GM18870 (cell line): ENCODE data around the gene NUP210.

Experiments
- ATAC-seq: cut with Tn5 transposase; IDR thresholded peaks from one replicate; pipeline ENCODE4 v1.9.1; 2021; ENCODE audit warnings: moderate library complexity; ENCODE audit not compliant: unreplicated experiment

Gene NUP210

DNA sequence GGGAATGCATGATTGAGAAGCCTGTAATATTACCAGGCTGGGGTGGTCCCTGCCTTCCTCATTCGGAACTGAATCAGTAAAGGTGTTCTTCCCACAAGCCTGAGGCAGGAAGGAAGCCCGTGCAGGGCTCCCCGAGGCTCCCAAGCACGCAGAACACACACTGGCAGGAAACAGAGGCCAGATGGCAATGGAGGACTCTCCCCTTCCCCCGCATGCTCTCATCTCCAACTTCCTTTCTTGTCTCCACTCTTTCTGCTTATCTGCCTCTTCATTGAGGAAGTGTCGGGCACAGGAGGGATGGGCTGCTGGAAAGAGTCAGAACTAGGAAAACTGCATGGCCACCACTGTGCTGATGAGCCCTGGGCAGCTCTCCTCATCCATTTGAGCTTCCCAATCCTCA lies 123.5 kb downstream of the NUP210 start:
- ATAC-seq = no peak

DNA sequence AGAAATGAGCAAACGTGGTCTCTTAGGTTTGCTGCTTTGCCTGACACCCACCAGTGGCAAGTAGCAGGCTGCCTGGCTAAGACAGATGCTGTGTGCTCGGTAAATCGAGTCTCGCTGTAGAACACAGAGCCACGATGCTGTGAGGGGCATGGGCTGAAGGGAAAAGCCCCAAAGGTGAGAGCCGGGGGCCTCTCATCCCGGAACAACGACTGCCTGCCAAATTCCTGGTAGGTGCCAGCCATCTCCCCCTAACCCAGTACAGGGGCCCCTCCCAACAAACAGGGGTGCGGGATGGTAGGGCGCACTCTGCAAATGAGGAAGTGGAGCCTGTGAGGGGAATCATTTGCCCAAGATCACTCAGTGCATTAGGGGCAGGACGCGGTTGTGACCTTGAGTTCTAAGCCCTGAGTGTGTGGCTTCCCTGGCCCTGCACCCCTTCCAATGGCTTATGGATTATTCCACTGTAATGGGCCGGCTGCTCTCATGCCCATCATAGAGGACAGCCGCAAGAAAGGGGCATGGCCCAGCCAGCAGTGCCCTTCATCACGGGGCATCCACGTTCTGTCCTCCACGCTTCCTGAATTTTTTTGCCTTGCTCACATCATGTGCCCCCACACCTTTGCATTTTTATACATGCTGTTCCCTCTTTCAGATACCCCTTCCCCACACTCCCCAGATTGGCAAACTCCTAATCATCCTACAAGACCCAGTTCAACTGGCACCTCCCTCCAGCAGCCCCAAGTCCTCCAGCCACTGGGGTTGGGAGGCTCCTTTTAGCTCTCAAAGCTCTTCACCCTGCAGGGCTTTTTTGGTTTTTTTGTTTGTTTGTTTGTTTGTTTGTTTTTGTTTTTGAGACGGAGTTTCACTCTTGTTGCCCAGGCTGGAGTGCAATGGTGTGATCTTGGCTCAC lies 125.4 kb downstream of the NUP210 start:
- ATAC-seq = no peak

DNA sequence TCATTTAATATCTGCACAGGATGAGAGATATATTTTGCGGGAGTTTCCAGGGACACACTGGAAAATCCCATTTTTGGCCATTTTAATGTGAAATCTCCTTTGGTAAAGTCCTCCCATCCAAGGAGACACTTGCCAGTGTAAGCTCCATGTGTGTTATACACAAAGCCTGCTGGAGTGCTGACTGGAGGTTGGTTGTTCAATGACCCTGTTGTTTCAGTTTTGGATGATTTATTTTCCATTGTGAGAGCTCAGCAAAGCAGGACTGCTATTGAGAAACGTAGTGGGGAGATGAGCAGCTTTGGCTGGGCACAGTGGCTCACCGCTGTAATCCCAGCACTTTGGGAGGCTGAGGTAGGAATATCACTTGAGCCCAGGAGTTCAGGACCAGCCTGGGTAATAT lies 127.7 kb downstream of the NUP210 start:
- ATAC-seq = no peak

DNA sequence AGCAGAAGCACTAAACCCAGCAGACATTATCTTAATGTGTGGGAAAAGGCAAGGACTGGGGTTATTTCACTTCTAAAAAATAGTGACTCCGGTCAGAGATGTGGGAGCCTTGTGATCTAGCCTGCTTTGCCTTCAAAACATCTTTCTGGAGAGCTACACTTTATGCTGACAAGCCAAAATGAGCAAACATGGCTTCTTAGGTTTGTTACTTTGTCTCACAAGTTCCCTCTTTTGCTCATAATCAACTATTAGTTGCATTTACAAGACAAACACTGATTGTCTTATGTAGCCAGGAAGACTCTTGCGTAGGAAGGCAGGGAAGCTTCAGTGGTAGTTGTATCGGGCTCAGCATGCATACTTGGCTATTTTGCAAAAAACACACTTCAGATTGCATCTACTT lies 129.2 kb downstream of the NUP210 start:
- ATAC-seq = no peak

DNA sequence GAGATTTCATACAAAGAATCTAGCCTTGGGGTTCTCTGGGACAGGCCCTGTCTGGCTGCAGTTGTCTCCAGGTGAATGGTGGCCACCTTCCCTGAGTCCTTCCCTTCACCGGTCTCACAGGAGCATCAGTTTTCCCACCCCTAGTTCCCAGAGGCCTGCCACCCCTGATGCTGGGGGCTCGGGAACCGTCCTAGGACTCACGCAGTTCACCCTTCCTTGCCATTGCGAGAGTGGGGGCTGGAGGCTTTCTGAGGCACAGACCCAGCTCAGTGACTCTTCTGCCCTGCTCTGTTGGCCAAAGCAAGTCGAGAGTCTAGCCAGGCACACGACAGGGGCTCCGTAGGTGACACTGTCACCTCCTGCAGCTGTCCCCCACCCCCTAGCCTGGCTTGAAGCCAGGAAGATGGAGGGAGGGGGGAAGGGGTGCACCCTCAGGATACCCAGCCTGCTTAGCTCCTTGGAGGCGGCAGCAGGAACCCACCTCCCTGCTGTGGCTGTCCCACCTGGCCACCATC lies 130.3 kb downstream of the NUP210 start:
- ATAC-seq = no peak

DNA sequence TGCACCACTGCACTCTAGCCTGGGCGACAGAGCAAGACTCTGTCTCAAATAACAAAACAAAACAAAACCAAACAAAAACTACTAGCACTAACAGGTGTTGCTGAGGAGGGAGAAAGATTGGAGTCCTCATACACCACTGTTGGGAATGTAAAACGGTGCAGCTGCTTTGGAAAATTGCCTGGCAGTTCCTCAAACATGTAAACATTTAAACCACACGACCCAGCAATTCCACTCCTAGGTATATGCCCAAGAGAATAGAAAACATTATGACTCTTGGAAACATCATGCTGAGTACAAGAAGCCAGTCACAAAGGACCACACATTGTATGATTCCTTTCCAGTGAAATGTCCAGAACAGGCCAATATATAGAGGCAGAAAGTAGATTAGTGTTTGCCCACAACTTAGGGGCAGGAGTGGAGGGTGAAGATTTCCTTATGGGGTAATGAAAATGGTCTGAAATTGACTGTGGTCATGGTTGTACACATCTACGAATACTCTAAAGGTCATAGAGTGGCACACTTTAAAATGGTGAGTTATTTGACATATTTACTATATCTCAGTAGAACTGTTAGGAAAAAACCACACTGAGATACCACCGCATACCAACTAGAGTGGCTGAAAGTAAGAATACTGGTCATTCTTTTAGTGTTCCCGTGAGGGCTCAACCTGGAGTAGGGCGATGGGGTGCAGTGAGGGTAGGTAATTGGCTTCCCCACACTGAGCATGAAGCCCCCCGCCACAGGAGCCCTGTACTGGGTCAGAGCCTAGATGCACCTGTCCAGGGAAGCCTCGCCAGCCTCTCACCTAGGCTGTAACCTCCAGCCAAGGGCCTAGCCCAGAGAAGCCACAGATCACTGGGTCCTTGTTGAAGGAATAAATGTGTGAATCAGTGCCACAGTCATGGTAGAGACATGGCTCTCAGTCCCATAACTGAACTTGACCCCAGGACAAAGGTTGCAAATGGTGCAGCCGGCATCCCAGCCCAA lies 131.1 kb downstream of the NUP210 start:
- no peak for ATAC-seq

DNA sequence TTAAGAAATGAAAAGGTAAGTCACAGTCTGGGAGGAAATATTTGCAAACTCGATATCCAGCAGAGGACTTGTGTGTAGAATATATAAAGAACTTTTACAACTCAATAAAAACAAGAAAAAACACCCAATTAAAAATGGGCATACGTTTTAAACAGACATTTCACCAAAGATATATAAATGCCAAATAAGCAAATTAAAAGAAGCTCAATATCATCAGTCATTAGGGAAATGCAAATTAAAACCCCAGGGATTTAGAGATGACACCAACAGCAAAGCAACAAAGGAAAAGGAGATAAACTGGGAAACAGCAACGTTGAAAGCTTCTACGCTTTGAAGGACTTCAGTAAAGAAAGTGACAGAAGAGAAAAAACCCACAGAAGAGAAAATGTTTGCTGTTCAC lies 132.3 kb downstream of the NUP210 start:
- no peak for ATAC-seq

DNA sequence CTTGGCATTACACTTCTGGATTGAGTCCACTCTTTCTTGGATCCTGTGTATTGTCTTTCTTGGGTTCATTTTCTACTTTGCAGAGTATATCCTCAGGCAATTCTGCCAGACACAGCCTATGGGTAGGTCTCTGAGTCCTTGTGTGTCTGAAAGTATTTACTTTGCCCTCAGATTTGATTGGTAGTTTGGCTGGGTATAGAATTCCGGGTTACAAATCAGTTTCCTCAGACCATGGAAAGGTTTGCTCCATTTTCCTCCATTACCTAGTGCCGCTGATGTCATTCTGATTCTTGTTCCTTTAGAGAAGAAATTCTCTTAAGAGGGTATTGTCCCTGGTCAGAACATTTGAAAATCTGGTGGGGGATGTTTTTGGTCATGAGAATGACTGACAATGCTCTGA lies 133.2 kb downstream of the NUP210 start:
- ATAC-seq = no peak

DNA sequence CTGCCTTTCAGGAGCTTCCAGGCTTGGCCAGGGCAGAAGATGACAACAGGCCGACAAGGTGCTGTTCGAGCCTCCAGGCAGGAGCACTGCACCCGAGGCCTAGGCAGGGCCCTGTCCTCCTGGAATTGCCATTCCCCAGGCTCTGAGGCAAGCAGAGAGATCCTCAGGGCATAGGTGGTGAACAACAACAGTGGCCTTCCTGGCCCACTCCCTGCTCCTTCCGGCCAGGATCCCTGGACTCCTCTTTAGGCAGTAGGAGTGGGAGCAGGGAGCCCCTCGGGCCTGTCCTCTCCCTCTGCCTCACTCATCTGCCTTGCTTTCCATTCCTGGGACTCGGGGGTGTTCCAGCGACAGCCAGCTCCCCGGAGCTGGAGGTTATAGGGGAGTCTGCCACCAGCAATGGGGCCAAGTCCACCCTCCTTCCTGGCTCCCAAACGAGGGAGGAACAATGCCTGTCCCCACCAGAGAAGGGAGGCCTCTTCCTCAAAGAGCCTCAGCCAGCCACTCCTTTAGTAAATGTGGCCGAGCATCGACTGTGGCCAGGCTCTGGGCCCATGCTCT lies 135.0 kb downstream of the NUP210 start:
- no peak for ATAC-seq

DNA sequence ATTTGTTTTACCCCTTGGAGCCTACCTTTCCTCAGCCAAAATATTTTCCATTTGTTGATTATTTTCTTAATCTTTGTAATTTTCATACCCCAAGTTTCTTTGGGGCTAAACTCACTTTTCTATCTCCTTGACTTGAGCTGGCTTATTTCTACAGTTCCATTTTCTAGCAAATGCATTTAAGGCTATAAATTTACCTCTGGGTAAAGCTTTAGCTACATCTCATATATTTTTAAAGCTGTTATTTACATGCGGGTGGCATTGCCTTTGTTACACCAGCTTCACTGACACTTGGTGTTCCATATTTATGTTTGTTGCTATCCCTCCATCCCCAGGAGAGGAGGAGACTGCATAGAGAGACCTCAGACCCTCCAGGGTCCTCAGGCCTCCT lies 136.3 kb downstream of the NUP210 start:
- ATAC-seq = no peak

DNA sequence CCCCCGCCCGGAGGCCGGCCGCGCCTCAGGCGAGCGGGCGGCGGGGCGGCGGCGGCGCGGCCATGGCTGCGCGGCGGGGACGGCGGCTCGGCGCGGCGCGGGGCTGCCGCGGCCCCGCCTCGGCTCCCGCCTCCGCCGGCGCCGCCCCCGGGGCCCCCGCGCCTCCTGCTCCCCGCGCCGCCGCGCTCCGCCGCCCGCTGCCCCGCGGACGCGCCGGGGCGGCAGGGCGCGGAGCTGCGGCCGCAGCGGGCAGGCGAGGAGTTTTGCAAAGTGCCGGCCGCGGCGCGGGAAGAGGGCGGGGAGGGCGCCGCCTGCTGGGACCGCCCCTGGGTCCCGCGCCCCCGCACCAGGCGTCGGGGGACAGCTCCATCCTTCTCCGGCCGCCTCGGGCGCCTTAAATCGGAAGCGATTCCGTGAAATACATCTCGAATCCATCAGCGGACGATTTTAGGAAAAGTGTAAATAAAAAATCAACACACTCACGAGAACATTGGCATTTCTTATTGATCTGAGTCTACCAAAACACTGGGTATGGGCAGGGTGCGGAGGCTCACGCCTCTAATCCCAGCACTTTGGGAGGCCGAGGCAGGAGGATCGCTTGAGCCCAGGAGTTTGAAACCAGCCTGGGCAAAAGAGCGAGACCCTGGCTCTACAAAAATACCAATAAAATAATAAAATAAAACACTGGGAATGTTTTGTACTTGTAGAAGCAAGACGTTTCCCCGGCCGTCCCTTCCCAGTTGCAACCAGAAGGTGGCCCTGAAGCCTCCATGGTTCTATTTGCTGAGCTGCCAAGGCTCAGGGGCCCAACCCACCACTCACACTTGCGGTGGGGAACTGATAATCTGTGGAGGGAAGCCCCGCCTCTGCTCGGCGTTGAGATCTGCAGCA lies 136.9 kb downstream of the NUP210 start:
- no peak for ATAC-seq

DNA sequence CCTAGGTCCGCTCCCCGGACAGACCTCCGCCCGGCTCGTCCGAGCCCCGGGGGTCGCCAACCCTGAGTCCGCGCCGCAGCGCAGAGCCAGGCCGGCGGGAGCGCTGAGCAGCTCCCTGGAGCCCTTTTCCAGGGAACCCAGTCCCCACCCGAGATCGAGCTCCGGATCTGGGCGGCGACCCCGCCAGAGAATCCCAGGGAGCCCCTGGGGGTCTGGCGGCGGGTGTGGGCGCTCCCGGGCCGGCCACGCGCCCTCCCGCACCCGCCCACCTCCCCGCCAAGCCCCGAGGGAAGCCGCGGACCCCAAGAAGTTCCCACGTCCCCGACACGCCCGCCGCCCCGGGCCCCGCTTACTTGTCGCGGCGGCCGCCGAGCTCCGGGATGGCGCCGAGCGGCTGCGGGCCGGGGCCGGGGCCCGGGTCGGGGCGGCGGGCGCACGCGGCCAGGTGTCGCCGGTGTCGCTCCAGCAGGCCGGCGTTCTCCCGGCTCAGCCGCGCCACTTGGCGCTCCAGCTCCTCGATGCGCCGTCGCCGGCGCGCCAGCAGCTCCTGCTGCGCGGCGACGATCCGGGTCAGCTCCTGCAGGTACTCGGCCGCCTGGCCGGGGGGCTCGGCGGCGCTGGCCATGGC lies 137.7 kb downstream of the NUP210 start:
- ATAC-seq = no peak

DNA sequence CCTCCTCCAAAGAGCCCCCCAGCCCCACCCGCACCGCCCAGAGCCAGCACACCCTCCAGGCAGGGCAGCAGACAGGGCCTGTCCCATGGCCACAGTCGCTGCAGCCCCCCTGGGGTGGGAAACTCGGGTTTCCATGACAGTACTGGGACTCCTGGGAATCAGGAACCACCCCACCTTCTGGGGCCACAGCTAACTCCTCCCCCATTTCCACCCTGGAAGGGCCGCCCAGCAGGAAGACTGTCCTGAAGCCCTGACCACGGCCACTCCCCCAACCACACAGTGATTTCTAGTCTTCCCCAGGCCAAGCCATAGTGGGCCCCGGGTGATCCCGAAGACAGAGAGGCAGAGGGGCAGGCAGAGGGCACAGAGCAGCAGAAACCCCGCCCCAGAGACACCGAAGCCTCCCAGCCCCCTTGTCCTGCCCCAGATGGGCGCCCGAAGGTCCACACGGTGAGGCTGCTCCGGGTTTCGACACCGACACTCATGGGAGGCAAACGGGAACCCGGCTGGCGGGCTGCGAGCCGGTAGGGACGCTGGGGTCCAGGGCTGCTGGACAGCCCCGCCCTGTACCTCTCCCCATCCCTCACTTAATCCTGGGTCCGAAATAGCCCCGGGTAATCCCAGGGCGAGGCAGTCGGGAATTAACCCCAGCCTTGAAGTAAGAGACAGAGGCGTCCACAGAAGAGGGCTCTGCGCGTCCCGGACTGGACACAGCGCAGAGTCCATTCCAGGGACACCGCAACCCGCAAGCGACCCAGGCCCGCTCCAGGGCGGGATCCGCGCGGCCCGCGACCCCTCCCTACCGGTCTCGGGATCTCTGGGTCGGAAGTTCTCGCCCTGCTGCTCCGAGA lies 138.4 kb downstream of the NUP210 start:
- no peak for ATAC-seq

DNA sequence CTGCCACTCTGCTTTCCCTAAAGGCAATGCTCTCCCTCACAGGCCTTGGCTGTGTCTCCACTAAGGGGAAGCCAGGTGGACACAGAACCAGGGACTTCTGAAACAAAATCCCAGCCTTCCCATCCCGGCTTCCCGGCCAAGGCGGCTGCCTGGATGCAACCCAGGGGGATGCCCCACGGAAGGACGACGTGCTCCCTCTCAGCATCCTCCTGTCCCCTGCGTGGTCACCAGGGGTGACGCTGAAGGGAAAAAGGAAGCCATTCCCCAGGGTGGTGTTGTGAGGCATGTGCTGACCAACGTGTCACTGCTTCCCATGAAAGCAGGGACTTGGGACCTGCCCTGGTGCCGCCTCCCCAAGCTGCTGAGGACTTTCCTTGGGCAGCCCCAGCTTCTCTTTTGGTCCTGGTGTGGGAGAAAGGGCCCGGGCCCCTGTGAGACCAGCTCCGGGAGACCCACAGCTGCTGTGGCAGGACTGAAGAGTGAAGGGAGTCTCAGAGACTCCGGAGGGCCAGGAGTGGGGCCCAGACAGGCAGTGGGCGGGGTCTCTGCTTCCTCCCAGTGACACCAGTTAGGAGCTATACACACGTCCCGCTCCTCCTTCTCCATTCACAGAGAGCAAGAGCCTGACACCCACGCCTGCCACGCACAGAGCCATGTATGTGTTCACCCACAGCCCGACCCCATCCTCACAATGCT lies 139.2 kb downstream of the NUP210 start:
- no peak for ATAC-seq

DNA sequence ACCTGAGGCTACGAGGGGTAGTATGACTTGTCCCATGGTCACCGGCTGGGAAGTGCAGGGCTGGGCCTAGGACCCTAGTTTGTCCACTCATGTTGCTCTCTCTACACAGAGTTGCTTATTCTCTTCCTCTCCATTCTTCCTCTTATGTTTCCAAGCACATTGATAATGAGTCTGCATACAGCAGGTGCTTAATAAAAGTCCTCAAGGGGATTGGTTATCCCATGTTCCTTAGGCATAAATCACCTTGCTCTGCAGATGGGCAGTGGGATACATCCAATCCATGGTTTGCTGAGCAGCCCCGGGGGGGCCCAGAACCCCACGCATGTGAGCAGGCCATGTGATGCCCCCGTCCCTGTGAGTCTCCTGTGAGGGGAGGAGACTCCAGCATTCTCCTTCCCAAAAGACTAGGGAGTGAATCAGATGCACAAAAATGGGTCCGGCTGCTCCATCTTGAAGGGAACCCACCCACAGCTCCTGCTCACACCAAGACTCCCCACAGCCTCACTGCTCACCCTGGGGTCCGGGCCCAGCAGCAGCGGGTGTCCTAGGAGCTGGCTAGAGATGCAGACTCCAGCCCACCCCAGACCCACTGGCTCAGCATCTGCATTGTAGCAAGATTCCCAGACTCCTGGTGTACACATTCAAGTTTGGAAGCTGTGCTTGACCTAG lies 139.9 kb downstream of the NUP210 start:
- ATAC-seq = no peak

DNA sequence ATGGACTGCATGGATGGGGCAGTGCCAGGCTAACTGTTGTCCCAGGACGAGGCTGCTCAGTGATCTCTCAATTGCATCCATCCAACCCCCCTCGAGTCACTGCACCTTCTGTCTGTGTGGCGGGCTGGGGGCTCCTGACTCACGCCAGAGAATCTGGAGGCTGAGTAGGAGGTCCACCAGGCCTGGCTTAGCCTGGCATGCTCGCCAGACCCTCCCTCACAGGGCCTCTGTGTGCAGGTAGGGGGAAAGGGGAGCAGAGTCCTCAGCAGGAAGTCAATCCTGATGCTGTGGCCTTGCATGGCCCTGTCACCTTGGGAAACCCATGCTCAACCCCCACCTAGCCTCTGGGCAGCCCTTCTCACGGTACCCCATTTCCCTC lies 140.6 kb downstream of the NUP210 start:
- ATAC-seq = no peak

DNA sequence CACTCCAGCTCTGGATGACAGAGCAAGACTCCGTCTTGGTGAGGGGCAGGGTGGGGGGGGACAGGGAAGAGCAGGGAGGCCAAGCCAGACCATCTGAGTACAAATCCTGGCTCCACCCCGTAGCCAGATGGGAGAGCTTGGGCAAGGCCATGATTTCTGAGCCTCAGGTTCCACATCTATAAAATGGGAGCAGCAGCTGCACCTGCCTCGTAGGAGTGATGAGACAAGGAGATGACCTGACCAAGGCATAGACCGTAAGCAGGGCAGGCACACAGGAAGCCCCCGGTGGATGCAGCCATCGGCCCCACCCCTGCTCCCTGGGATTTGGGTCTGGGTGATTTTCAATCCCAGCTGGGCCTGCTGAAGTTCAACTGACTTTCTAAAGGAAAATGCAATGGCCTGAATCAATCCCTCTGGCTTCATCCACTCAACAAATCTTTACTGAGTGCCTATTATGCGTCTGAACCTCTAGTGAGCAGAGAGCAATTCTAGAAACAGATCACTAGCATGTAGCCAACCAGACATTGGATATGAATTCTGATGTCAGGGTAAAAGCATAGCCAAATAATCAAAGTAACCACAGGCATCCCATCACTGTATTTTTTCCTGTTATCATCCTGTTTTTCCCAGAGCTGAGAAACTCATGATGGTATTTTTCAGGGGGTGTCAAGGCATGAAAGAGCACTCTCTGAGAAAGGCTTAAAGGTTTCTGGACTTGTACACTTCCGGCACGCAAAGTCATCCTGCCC lies 141.2 kb downstream of the NUP210 start:
- no peak for ATAC-seq
